GM12872 (cell line): Measurements from ENCODE around the gene FOXI1.

Source experiments
- TF ChIP-seq, protein P1 (sequence below): IDR thresholded peaks from 3 replicates; pipeline ENCODE4 v1.5.1; 2011; ENCODE audit warnings: low read depth, mild to moderate bottlenecking, low read length, moderate library complexity; ENCODE audit not compliant: insufficient read depth

FOXI1 gene

DNA sequence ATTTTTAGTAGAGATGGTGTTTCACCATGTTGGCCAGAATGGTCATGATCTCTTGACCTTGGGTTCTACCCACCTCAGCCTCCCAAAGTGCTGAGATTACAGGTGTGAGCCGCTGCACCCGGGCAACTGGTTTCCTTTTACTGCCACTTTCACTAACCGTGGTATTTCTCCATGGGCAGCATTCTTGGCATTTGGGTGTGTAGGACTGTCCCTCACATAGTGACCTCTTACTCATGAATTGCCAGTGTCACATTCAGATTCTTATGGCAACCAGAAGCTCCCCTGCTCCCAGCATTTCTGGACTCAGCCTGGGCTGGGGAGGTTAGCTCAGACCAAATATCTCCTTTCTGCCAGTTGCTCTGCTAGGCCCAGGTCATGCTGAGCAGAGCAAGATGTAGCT lies 50.1 kb downstream of the FOXI1 start:
- TF ChIP-seq, protein P1, sequence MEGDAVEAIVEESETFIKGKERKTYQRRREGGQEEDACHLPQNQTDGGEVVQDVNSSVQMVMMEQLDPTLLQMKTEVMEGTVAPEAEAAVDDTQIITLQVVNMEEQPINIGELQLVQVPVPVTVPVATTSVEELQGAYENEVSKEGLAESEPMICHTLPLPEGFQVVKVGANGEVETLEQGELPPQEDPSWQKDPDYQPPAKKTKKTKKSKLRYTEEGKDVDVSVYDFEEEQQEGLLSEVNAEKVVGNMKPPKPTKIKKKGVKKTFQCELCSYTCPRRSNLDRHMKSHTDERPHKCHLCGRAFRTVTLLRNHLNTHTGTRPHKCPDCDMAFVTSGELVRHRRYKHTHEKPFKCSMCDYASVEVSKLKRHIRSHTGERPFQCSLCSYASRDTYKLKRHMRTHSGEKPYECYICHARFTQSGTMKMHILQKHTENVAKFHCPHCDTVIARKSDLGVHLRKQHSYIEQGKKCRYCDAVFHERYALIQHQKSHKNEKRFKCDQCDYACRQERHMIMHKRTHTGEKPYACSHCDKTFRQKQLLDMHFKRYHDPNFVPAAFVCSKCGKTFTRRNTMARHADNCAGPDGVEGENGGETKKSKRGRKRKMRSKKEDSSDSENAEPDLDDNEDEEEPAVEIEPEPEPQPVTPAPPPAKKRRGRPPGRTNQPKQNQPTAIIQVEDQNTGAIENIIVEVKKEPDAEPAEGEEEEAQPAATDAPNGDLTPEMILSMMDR: no peak

DNA sequence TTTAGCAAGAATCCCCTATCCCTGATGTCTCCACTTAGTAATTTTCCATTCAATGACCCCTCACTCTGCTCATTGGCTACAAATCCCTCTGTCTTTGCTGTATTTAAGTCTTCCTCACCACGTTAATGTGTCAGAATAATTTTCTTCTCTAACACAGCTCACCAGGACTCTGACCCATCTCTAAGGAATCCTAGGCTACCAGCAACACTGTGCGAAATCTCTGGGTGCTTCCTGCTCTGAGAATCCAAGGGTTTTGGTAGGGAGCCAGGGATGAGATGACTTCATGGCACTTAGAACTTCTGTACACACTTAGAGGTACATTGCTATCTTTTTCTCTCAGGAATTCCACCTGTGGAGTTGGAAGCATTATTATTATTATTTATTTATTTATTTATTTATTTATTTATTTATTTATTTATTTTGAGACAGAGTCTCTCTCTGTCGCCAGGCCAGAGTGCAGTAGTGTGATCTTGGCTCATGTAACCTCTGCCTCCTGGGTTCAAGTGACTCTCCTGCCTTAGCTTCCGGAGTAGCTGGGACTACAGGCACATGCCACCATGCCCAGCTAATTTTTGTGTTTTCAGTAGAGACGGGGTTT lies 53.5 kb downstream of the FOXI1 start:
- TF ChIP-seq, protein P1: no peak
